WTC11 (cell line): ENCODE data around the gene PRKN. TPM values are rescaled to one million over a fixed set of nuclear protein-coding genes. Genes with fewer than 3 reads are reported as not detected.

Experiments
- ATAC-seq: fragments of 200-7000 bp; cut with Tn5 transposase; 2 replicates; pipeline ENCODE4 v1.10.0; 2021; ENCODE audit warnings: mild to moderate bottlenecking, moderate library complexity
- CTCF ChIA-PET: fragments of 300-600 bp; sonication (Branson Sonifier 250); formaldehyde crosslinking; loops from one replicate; lab custom pipeline; 2021; ENCODE audit warnings: antibody characterized with exemption; lab: Charles Lee
- POLR2A ChIA-PET: fragments of 350-600 bp; sonication (Branson Sonifier 250); formaldehyde crosslinking; loops from one replicate; lab custom pipeline; 2021; ENCODE audit warnings: antibody characterized with exemption; lab: Charles Lee
- DNase-seq: peaks from one replicate; pipeline ENCODE4 v3.0.0; 2021; ENCODE audit warnings: low spot score
- H3K27ac Mint-ChIP-seq: 2 replicates; pipeline ENCODE4 v1.8.0; 2021; ENCODE audit warnings: mixed read lengths
- H3K27me3 Mint-ChIP-seq: 2 replicates; pipeline ENCODE4 v1.8.0; 2021; ENCODE audit warnings: low read depth, mild to moderate bottlenecking, moderate library complexity, mixed read lengths
- H3K36me3 Mint-ChIP-seq: 2 replicates; pipeline ENCODE4 v1.8.0; 2021; ENCODE audit warnings: mixed read lengths
- H3K4me1 Mint-ChIP-seq: 2 replicates; pipeline ENCODE4 v1.8.0; 2022; ENCODE audit warnings: mixed read lengths
- H3K4me3 Mint-ChIP-seq: 2 replicates; pipeline ENCODE4 v1.8.0; 2021; ENCODE audit warnings: mild to moderate bottlenecking, moderate library complexity, mixed read lengths
- H3K9me3 Mint-ChIP-seq: 2 replicates; pipeline ENCODE4 v1.8.0; 2021; ENCODE audit warnings: mixed read lengths
- ATF1 ChIP-seq: sonication (generic); formaldehyde crosslinking; IDR thresholded peaks from 2 replicates; pipeline ENCODE4 v1.8.1; 2023; ENCODE audit warnings: mild to moderate bottlenecking, moderate library complexity, missing genetic modification reagents
- ATF3 ChIP-seq: sonication (generic); formaldehyde crosslinking; conservative IDR thresholded peaks from 2 replicates; pipeline ENCODE4 v1.8.1; 2022; ENCODE audit warnings: mild to moderate bottlenecking, missing genetic modification reagents
- ATF6 ChIP-seq: sonication (generic); formaldehyde crosslinking; IDR thresholded peaks from 2 replicates; pipeline ENCODE4 v1.8.1; 2023; ENCODE audit warnings: mild to moderate bottlenecking, missing genetic modification reagents
- CDX4 ChIP-seq: fragments of 250-450 bp; sonication (Bioruptor Pico); IDR thresholded peaks from 2 replicates; pipeline ENCODE4 v1.9.0; 2021; ENCODE audit warnings: moderate library complexity, mild to moderate bottlenecking, inconsistent platforms, borderline replicate concordance
- CREM ChIP-seq: sonication (generic); formaldehyde crosslinking; IDR thresholded peaks from 2 replicates; pipeline ENCODE4 v1.8.1; 2022; ENCODE audit warnings: mild to moderate bottlenecking, missing genetic modification reagents, moderate library complexity
- E2F4 ChIP-seq: sonication (generic); formaldehyde crosslinking; IDR thresholded peaks from 2 replicates; pipeline ENCODE4 v1.8.1; 2022; ENCODE audit warnings: low read depth, mild to moderate bottlenecking, moderate library complexity, missing genetic modification reagents, borderline replicate concordance
- ETV6 ChIP-seq: sonication (generic); formaldehyde crosslinking; IDR thresholded peaks from 2 replicates; pipeline ENCODE4 v1.8.1; 2022; ENCODE audit warnings: mild to moderate bottlenecking, missing genetic modification reagents
- GTF2I ChIP-seq: fragments of 250-450 bp; sonication (Bioruptor Pico); conservative IDR thresholded peaks from 2 replicates; pipeline ENCODE4 v1.4.0; 2021; ENCODE audit warnings: mild to moderate bottlenecking
- JUN ChIP-seq: sonication (generic); formaldehyde crosslinking; IDR thresholded peaks from 2 replicates; pipeline ENCODE4 v1.8.0; 2023; ENCODE audit warnings: mild to moderate bottlenecking, missing genetic modification reagents
- MXD4 ChIP-seq: fragments of 250-450 bp; sonication (Bioruptor Pico); IDR thresholded peaks from 2 replicates; pipeline ENCODE4 v1.8.0; 2021; ENCODE audit warnings: mild to moderate bottlenecking, moderate library complexity, borderline replicate concordance
- MYBL2 ChIP-seq: sonication (generic); formaldehyde crosslinking; IDR thresholded peaks from 2 replicates; pipeline ENCODE4 v1.8.1; 2023; ENCODE audit warnings: mild to moderate bottlenecking, moderate library complexity, missing genetic modification reagents
- NFE2L1 ChIP-seq: sonication (generic); formaldehyde crosslinking; IDR thresholded peaks from 2 replicates; pipeline ENCODE4 v1.8.1; 2023; ENCODE audit warnings: missing genetic modification reagents
- NR1H2 ChIP-seq: sonication (generic); formaldehyde crosslinking; IDR thresholded peaks from 2 replicates; pipeline ENCODE4 v1.9.0; 2021; ENCODE audit warnings: mild to moderate bottlenecking, moderate library complexity, missing genetic modification reagents
- NR2C2 ChIP-seq: sonication (generic); formaldehyde crosslinking; IDR thresholded peaks from 2 replicates; pipeline ENCODE4 v1.8.0; 2022; ENCODE audit warnings: mild to moderate bottlenecking, missing genetic modification reagents
- SP1 ChIP-seq: sonication (generic); formaldehyde crosslinking; conservative IDR thresholded peaks from 2 replicates; pipeline ENCODE4 v1.8.1; 2022; ENCODE audit warnings: missing genetic modification reagents
- ZNF416 ChIP-seq: fragments of 250-450 bp; sonication (Bioruptor Pico); IDR thresholded peaks from 2 replicates; pipeline ENCODE4 v1.9.0; 2021; ENCODE audit warnings: mild to moderate bottlenecking, inconsistent platforms
- ZNF671 ChIP-seq: fragments of 250-450 bp; sonication (Bioruptor Pico); IDR thresholded peaks from 2 replicates; pipeline ENCODE4 v1.8.0; 2021; ENCODE audit warnings: mild to moderate bottlenecking
- total RNA-seq: library from RNA; stranded (reverse); gene quantifications from 3 replicates; pipeline ENCODE4 v1.2.3, GENCODE V29; 2021
- TF ChIP-seq, protein P1 (sequence below): fragments of 250-450 bp; sonication (Bioruptor Pico); IDR thresholded peaks from 2 replicates; pipeline ENCODE4 v2.1.2; 2022; ENCODE audit warnings: mild to moderate bottlenecking, moderate library complexity
- TF ChIP-seq, protein P2 (sequence below): sonication (generic); formaldehyde crosslinking; IDR thresholded peaks from 2 replicates; pipeline ENCODE4 v1.8.1; 2022; ENCODE audit warnings: mild to moderate bottlenecking, moderate library complexity, missing genetic modification reagents
- TF ChIP-seq, protein P3 (sequence below): sonication (generic); formaldehyde crosslinking; IDR thresholded peaks from 2 replicates; pipeline ENCODE4 v1.8.0; 2023; ENCODE audit warnings: mild to moderate bottlenecking, missing genetic modification reagents

PRKN gene
- total RNA-seq, 1 experiment from 2014 or later: 0.59 TPM

DNA sequence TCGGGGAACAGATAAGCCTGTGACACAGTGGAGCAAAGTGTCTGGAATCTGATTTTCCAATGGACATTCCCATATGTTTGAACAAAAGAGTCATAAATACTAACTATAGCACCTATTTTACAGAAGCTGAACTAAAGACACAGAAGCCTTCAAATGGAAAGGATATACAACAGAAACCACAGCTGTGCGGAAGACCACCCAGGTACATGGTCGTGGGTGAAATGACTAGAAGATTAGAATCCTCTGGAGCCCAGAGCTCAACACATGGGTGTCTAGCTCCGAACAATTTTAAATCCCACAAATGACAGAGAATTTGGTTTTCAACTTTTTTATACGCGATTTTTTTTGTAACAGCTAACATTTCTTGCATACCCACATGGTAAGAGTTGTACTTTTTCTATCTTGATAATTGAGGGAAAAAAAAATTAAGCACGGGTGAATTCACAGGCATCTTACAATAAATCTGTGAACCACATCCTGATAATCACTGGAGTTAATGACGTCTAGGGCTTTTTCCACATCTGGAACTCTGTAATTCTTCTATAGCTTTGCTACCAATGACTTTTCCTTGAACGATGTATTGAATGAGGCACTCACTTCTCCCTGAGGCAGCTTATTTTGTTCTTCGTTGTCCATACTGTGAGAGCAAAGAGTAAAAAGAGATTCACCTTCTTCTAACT lies 1182.6 kb downstream of the PRKN start:
- DNase-seq (no peak), ATAC-seq (no peak)
- no peak overlapping the region for H3K27ac Mint-ChIP-seq
- no peaks in the 10 kb centered on the region for H3K27me3 Mint-ChIP-seq
- ChIA-PET CTCF (interaction anchor here (1.1 kb wide), 1 partner anchor 149 kb away, joined by 3 read pairs; no protein-coding TSS in a partner anchor), POLR2A (no interaction called here)
- H3K4me1 Mint-ChIP-seq: peaks cover 21% of the 10 kb centered on the region
- no peaks in the 10 kb centered on the region for H3K9me3 Mint-ChIP-seq
- no peaks in the 10 kb centered on the region for H3K36me3 Mint-ChIP-seq
- TF ChIP-seq, protein P1, sequence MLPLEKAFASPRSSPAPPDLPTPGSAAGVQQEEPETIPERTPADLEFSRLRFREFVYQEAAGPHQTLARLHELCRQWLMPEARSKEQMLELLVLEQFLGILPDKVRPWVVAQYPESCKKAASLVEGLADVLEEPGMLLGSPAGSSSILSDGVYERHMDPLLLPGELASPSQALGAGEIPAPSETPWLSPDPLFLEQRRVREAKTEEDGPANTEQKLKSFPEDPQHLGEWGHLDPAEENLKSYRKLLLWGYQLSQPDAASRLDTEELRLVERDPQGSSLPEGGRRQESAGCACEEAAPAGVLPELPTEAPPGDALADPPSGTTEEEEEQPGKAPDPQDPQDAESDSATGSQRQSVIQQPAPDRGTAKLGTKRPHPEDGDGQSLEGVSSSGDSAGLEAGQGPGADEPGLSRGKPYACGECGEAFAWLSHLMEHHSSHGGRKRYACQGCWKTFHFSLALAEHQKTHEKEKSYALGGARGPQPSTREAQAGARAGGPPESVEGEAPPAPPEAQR (CRISPR knock-in tag): no peak
- TF ChIP-seq ZNF671 (CRISPR knock-in tag) (no peak), ATF6 (CRISPR knock-in tag) (no peak), GTF2I (no peak), NR2C2 (no peak), NR1H2 (CRISPR knock-in tag) (no peak), ZNF416 (no peak), MYBL2 (no peak), SP1 (no peak), ATF3 (CRISPR knock-in tag) (no peak), MXD4 (no peak), ATF1 (CRISPR knock-in tag) (no peak), ETV6 (no peak), NFE2L1 (no peak), CDX4 (CRISPR knock-in tag) (no peak), E2F4 (CRISPR knock-in tag) (no peak), CREM (CRISPR knock-in tag) (no peak), JUN (CRISPR knock-in tag) (no peak)
- TF ChIP-seq, protein P2, sequence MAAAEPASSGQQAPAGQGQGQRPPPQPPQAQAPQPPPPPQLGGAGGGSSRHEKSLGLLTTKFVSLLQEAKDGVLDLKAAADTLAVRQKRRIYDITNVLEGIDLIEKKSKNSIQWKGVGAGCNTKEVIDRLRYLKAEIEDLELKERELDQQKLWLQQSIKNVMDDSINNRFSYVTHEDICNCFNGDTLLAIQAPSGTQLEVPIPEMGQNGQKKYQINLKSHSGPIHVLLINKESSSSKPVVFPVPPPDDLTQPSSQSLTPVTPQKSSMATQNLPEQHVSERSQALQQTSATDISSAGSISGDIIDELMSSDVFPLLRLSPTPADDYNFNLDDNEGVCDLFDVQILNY (CRISPR knock-in tag): no peak
- TF ChIP-seq, protein P3, sequence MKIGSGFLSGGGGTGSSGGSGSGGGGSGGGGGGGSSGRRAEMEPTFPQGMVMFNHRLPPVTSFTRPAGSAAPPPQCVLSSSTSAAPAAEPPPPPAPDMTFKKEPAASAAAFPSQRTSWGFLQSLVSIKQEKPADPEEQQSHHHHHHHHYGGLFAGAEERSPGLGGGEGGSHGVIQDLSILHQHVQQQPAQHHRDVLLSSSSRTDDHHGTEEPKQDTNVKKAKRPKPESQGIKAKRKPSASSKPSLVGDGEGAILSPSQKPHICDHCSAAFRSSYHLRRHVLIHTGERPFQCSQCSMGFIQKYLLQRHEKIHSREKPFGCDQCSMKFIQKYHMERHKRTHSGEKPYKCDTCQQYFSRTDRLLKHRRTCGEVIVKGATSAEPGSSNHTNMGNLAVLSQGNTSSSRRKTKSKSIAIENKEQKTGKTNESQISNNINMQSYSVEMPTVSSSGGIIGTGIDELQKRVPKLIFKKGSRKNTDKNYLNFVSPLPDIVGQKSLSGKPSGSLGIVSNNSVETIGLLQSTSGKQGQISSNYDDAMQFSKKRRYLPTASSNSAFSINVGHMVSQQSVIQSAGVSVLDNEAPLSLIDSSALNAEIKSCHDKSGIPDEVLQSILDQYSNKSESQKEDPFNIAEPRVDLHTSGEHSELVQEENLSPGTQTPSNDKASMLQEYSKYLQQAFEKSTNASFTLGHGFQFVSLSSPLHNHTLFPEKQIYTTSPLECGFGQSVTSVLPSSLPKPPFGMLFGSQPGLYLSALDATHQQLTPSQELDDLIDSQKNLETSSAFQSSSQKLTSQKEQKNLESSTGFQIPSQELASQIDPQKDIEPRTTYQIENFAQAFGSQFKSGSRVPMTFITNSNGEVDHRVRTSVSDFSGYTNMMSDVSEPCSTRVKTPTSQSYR (CRISPR knock-in tag): no peak
- TF ChIP-seq, all 79 proteins: peak for 0
- H3K4me3 Mint-ChIP-seq: no peak overlapping the region
